Measurements from ENCODE around the gene RNF224.

RNF224 gene

DNA sequence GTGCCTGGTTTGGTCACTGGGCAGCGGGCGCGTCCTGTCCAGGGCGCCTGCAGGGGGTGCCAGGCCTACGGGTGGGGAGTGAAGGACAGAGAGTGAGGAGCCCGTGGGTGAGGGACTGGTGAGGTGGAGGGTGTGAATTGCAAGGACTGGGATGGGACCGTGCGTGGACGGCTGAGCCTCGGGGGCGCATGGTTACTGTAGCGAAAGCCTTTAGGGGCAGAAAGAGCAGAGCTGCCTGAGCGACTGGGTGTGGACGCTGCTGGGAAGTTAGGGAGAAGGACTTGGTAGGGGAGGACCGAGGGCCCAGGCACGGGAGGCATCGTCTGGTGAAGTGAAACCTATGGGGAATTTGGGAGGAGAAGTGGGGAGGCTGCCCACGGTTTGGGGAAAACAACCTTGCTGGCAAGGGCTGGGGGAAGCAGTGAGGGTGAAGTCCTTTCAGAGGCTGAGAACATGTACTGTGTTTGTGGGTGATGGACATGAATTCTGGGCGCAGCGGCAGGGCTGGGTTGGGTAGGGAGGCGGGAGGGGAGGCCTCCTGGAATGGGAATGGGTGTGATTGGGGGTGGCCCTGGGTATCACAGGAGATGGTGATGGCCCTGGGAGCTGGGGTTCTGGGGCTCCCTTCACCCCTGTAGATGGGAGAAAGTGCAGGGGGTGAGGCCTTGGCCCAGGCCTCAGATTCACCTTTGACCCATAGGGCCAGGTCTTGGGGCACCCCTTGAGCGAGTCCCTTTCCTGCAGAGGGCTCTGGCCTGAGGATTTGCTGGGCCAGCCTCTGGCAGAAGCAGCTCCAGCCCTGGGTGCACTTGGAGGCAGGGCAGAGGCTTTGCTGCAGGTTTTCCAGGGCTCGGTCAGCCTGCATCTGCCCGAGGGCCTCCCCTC lies 48.5 kb downstream of the RNF224 start:
- no peak for DNase-seq

DNA sequence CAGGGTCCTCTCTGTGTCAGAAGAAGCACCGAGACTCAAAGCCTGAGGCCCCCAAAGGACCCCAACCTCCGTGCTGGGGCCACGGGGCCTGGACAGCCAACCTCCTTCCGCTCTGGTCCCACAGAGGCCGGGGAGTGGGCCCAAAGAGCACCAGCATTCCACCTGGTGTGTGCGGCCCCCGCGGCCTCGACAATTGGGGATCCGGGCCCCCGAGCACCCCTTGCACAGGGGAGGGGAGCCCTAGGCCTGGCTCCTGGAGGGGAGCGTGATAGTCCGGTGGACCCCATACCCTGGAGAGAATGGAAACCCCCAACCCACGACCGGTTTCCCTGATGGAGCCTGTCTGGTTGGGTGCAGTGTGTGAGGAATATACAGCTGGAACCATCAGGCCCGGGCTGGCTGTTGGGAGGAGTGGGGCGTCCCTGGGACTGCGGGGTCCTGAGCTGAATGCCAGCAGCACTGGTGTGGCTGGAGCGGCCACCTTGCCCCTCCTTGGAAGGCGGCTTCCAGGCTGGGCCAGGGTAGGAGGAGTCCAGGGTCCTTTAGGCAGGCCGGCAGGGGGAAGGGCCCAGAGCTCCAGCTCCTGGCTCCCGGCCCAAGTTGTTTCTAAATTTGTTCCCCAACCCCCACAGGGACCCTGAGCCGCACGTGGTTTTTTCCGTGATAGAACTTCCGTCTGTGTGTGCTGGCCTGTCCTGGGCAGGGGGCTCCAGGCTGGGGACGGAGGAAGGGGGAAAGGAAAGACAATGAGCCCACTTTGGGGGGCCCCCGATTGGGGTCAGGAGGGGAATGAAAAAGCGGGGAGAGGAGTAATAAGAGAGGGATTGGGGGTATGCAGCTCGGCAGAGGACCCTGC lies 49.4 kb downstream of the RNF224 start:
- peak; percentile 63 for DNase-seq

DNA sequence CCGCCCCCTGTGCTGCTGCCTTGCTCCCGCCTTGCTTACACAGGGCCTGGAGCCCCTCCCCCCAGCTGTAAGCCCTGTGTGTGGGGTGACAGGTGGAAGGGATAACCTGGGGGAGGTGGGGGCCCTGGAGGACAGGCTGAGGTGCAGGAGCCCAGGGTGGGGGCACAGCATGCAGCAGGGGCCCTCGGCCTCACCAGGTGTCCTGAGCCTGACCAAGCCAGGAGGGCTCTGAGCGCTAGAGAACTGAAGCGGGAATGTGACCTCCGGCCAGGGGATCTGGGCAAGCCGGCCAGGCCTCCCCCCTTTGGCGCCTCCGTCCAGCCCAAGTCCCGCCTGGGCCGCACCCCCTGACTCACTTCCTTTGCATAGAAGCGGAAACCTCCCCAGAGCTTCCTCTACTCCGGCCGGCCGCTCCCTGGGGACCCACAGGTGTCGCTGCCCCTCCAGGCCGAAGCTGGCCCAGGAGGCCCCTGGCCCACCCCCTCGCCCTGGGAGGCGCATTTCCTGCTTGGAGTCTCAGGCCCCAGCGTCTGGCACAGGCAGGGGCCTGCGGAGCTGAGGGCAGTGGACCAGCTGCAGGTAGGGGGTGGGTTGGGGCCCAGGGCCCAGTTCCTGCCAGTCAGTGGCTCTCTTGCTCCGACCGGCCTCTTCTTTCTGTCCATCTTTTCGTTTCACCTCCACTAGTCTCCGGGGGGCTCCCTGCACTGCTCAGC lies 50.2 kb downstream of the RNF224 start, which contains the start of gene TOR4A:
TOR4A (plus strand) TSS at position 398 of the 713 bp plus-strand sequence. CDS start 964 bp downstream, outside the sequence.
- peak; percentile 76 for DNase-seq

DNA sequence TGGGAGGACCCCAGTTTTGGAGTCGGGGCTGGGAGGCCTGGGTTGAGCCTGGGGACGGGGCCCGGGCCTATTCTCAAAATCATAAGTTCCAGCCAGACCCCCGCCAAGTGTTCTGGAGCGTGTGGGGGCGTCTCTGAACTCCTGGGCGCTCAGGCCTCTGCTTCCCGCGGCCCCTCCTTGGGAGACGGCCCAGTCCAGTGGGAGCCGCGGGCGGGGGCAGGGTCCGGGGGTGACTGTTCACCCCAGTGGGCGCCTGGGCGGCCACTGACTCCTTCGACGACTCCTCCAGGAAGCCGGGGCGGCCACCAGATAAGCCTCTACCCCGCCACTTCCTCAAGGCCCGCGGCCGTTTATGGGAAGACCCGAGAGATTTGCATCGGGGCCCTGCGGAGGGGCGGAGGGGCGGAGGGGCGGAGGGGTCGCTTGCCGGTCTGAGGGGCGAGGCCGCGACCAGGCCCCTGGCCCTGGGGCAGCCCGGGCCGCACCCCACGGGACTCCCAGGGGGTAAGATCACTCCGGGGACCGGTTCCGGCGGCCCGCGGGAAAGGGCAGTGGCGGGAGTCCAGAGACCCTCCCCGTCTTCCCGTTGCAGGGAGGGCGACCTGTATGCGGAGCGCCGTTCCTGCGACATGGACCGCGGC lies 50.9 kb downstream of the RNF224 start:
- no peak for DNase-seq
